NCI-H2107 treated with DMSO at 0.1 percent for 48 hours (cell line): ENCODE measurements around the gene NUDT14.

ENCODE experiments used
- DNase-seq: peaks from one replicate; lab custom pipeline; 2025; ENCODE audit not compliant: unreplicated experiment; lab: John Stamatoyannopoulos, UW

The NUDT14 gene

GRCh38 chr14:105212541-105213300 is 31.6 kb upstream of the NUDT14 start:
- DNase-seq = peak; percentile 65

GRCh38 chr14:105211758-105212089 is 30.6 kb upstream of the NUDT14 start:
- no peak for DNase-seq

GRCh38 chr14:105211086-105211757 is 30.1 kb upstream of the NUDT14 start:
- DNase-seq = no peak

DNA sequence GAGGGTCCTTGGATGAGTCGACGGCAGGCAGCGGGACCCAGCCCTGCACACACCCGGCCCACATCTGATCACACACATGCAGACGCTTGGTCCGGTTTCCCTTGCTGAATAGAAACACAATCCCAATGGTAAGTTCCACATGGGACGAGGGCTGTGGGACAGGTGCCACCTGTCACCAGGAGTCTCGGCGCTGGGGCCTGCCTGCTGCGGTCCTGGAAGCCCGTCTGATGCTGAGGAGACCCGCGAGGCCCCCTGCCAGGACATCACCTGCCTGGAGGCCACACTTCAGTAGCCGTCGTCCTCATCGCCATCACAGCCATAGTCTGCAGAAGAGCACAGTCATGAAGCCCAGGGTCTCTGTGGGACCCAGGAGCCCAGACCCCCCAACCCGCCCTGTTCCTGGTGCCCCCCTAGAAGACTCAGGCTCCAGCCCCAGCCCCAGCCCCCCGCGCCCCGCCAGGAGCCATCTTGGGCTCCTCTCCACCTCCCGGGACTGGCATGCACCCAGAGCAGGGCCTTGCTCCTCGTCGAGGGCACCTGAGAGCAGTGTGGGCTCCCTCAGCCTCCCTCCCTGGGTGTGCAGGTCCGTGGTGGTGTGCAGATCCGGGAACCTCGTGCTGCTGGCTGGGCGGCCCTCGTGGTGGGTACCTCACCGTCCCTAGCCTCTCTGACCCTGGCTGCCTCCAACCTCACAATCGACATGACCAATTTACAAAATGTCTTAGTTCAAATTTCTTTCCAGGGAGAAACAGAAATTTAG is 29.3 kb upstream of the NUDT14 start:
- DNase-seq = no peak

DNA sequence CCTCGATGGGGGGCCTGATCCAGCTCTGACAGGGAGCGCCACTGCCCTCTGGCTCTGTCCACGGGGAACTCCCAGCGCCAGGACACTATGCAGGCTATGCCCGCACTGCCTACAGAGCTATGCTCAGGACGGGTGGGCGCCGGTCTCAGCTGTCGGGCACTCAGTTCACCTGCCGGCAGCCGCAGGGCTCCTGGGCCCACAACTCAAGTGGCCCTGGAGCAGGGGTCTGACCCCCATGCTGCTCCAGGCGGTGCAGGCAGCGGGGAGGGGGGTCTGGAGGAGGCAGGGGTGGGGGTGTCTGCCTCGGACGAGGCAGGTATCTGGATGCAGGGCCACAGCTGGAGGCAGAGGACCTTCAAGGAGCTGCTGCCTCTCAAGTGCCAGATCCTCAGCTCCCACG is 28.5 kb upstream of the NUDT14 start:
- DNase-seq = no peak

- DNase-seq = no peak
Observed at GRCh38 chr14:105209091-105209490, 28.0 kb upstream of the NUDT14 start.

- no peak for DNase-seq
Observed at GRCh38 chr14:105208738-105209075, 27.6 kb upstream of the NUDT14 start.

DNA sequence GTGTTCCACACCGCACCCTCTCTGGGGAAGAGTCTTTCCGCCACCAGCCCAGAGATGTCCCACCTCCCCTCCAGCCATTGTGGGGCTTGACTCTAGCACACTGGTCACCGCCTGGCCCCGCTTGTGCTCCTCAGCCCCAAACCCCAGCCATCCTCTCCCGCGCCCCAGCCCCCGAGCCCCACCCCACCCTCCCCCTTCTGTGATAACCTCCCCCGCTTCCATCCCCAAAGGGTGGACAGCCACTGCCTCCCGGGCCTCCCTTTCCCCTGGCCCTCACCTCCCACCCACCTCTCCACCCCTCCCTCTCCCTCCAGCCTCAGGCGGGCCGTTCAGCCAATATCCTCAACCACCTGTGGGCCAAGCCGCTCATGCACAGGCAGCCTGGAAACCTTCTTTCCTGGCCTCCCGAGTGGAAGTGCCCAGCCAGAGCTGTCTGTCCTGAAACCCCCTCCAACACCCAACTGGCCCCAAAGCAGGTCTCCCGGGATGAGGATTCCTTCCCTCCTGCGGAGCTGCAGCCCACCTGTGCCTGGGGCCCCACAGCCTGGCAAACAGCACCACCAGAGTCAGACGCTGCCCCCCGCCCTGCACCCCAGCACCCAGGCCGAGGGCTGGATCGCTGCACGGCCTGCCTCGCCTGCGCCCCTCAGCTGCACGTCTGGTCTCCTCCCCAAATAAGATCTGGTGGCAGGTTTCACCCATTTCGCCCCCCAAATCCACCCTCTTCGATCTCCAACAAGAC is 27.1 kb upstream of the NUDT14 start:
- no peak for DNase-seq

DNA sequence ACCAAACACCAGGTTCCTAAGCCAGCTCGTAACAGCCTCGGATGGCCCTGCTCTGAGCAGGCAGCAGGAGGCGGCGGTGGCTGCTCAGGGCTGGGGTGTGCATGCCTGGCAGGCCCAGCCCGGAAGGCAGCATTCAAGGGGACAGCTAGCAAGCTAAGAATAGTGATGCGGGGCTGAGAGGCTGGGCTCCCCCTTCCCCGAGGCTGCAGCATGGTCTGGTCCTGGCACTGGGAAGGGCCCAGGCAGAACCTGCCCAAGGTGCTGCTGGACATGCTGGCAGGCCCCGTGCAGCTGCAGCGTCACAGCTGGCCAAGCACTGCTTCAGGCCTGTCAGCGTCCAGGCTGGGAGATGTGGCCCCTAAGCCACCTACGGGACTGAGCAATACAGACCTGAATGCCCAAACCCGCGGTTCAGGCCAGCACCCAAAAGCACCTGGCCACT is 26.4 kb upstream of the NUDT14 start:
- DNase-seq = no peak

DNA sequence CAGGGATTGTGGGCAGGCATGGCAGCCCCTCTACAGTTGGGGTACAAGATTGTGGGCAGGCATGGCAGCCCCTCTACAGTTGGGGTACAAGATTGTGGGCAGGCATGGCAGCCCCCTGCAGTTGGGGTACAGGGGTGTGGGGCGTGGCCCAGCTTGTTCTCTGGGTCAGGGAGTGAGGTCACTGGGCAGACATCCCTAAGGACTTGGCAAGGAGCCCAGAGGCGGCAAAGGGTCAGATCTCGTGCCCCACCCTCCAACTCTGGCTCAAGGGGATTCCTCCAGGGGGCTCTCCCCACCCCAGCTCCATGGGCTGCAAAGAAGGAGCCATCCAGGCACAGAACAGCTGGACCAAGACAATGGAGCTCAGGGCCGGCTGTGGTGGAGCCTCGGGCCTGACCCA is 25.8 kb upstream of the NUDT14 start:
- no peak for DNase-seq

DNA sequence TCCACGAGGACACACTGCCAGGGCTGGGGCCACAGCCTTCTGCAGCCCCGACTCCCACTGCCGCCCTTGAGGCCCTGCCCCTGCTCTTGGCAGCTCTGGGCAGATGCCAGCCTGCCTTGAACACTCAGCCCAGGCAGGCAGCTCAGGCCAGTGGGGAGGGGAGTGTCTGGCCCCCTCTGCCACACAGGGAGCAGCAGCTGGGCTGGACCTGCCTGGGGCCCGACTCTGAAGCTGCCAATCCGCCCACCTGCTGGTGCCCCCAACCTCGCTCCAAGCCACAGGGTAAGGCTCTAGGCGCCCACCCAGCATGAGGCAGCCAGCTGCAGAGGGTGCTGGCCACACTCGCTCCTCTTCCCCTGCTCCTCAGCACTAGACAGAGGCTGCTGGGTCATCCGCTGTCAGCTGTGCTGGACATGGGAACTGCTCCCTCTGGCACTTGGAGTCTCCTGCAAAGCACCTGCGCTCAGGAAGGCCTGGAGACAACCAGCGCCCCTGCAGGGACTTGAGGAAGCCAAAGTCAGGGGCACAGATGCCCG is 24.6 kb upstream of the NUDT14 start:
- DNase-seq = no peak

- no peak for DNase-seq
Observed at GRCh38 chr14:105204931-105205672, 24.0 kb upstream of the NUDT14 start.

- DNase-seq = no peak
Observed at GRCh38 chr14:105204206-105204930, 23.3 kb upstream of the NUDT14 start.

- no peak for DNase-seq
Observed at GRCh38 chr14:105203701-105204100, 22.6 kb upstream of the NUDT14 start.

DNA sequence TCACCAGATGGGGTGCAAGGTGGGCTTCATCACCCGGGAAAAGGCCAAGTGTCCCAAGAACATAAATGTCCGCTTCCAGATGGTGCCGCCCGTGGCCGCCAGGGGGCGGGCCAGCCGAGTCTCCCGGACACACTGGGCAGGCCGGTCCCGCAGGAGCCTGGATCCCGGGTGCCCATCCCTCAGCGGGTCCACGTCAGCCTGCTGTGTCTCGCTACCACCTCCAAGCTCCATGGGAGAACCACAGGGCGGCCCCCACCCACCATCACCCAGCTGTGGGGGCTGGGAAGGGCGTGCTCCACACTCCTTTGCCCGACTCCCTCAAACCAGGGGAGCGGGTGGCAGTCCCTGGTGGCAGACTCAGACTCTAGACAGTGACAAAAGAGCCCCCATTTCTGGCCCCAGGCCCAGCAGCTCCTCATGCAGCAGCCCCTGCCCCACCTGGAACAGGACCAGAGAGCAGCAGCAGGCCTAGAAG is 22.0 kb upstream of the NUDT14 start:
- DNase-seq = no peak

DNA sequence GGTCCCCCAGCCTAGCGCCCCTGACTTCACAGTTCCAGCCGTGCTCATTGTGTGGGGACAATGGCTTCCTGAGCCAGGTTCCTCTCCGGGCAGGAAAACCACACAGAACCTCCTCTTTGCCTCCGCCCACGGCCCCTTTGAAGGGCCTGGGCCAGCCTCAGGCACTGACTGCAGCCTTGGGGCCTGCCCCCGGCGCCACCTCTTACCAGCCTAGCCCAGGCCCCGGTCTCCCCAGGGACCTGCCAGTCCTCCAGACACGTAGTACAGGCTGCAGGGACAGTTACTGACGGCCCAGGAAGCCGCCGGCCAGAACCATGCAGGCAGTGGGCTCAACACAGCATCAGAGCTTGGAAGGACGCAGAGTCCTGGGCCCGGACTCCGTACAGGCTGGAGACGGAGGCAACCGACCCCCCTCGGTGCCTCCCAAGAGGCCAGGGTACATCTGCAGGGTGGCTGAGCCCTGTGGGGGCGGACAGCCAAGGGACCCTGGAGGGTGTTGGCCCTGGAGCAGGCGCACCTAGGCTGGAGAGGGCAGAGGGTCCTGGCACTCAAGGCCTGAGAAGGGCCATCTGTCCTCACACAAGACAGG is 20.9 kb upstream of the NUDT14 start:
- peak; percentile 55 for DNase-seq

DNA sequence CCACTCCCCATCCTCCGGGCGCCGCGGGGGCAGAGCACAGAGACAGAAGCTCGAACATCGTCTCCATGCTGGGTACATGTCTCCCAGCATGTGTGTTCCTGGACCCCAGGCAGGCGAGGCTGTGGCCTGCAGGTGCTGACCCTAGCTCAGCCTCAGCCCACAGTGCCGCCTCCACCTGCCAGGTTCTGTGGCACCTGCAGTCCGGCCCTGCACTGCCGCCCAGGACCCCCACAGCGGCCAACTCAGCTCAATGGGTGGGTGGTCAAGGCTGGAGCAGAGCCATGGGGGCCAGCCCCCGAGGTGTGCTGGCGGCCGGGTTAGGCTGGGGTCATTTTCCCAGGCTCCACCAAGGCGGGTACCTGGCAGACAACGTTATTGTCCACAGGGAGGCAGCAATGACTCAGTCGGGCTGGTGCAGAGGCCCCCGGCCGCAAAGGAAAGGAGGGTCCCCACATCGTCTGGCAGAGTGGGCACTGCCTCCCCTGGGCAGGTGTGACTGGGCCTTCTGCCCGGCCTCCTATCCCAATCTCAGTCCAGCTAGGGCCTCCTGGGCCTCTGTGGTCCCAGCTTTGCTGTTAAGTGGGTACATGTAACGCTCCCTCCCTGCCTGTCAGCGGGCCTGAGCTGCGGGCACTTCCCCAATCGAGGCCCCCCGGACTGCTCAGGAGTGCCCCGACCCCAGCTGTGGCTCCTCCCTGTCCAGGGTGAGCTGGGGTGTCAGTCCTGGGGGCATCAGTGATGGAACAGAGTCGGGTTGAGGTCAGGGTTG is 20.2 kb upstream of the NUDT14 start:
- DNase-seq = no peak

DNA sequence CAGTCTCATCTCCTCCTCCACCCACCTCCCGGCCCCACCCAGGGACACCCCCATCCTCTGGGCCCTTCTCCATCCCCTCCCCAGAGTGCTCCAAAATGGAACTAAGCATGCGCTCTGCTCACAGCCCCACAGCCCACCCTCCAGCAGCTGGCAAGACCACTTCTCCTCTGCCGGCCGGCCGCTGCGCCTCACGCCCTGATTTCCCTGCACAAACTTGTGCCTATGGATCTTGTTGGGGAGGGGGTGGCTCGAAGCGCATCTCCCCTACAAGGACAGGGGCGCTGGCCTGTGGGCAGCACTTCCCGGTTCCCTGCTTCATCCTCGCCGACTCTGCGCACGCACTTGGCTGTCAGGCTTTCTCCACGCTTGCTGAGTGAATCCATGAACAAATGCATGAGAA is 19.5 kb upstream of the NUDT14 start:
- no peak for DNase-seq

DNA sequence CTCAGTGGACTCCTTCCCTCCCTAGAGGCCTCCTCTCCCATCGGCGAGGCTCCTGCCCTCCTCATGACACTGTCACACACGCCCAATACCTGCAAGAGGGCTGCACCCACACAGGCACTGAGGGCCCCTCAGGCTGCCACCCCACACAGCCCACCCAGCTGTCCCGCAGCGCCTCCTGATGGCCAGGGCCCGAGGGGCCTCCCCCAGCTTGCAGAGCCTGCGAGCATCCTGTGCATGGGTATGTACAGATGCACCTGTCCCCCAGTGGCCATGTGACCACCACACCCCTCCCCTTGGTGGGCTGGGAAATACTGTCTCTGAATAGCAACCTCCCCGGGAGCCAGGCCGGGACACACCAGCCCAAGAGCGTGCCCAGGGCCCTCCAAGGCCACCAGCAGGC is 19.0 kb upstream of the NUDT14 start:
- DNase-seq = no peak
